ENCODE results near the gene TNFSF8. TPM values are rescaled to one million over a fixed set of nuclear protein-coding genes. Genes with fewer than 3 reads are reported as not detected.

TNFSF8 gene
- polyA plus RNA-seq, 4 donors = 0.46 to 0.70 (median 0.52) TPM

Other genes with a start within 250 kb of the TNFSF8 start
- gene TEX48, start 248.4 kb downstream of the TNFSF8 start, polyA plus RNA-seq (ENCODE audit: insufficient read length in 4 of 4) = not detected
- 10 to 100 TPM in 1 of 4 donors, 1 to 10 TPM in 3; 4.4 to 10.3 (median 5.7) TPM for gene TNFSF15, start 124.6 kb downstream of the TNFSF8 start, polyA plus RNA-seq (ENCODE audit: insufficient read length in 4 of 4)
- 100 to 1,000 TPM; 361 to 435 (median 401) TPM for gene TNC, start 187.6 kb upstream of the TNFSF8 start, polyA plus RNA-seq (ENCODE audit: insufficient read length in 4 of 4)